ENCODE data around the gene CACNB4.

Gene CACNB4

DNA sequence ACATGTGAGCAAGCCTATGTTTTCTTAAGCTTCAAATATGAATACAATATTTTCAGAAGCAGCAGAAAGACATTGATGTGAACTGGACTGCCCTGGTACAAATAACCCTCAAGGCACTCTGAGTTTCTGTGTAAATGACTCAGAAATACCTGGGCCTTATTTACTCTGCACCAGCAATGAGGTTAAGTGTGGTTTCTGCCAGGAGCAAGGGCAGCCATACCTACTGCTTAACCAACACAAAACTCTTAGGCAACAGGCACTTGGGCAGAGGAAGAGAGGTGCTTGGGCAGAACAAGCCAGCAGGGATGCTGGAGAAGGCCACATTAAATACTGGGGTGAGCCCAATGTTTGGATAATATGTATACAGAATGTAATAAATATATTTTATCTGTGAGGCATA is 241.2 kb downstream of the CACNB4 start:
- H3K4me3 ChIP-seq (ENCODE audit: low read length), result no peak overlapping the region
- no peaks in the 10 kb centered on the region for H3K36me3 ChIP-seq (ENCODE audit: control insufficient read depth, insufficient read depth, low read length)
- H3K4me1 ChIP-seq (ENCODE audit: control insufficient read depth, insufficient read depth, low read length), result no peaks in the 10 kb centered on the region
- H3K27me3 ChIP-seq (ENCODE audit: control insufficient read depth, insufficient read depth, low read length), result no peaks in the 10 kb centered on the region
- no peak overlapping the region for H3K9ac ChIP-seq (ENCODE audit: low read length)
- no peak overlapping the region for H3K27ac ChIP-seq (ENCODE audit: low read depth, low read length)

DNA sequence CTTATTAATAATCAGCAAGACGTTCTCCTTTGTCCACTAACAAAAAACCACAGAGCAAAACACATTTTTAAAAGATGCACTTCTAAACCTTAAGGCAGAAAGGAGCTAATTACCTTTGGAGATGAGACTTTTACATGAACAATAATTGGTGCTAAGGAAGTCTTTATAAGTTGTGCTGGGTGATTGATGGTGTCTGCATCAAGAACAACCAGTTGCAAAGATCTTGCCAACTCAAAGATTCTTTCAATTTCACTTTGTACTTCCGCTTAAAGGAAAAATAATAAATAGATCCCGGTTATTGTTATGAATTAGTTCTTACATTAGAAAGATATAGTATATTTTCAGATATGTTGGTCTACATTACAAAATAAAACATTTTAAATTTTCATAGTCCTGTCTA is 243.7 kb downstream of the CACNB4 start:
- Histone ChIP-seq H3K36me3 (ENCODE audit: control insufficient read depth, insufficient read depth, low read length) (no peaks in the 10 kb centered on the region), H3K27me3 (ENCODE audit: control insufficient read depth, insufficient read depth, low read length) (no peaks in the 10 kb centered on the region), H3K27ac (ENCODE audit: low read depth, low read length) (no peak overlapping the region), H3K4me1 (ENCODE audit: control insufficient read depth, insufficient read depth, low read length) (no peaks in the 10 kb centered on the region), H3K9ac (ENCODE audit: low read length) (no peak overlapping the region), H3K4me3 (ENCODE audit: low read length) (no peak overlapping the region)

GRCh38 chr2:151853070-151853758 is 245.6 kb downstream of the CACNB4 start:
- Histone ChIP-seq H3K36me3 (ENCODE audit: control insufficient read depth, insufficient read depth, low read length) (no peaks in the 10 kb centered on the region), H3K4me3 (ENCODE audit: low read length) (no peak overlapping the region), H3K4me1 (ENCODE audit: control insufficient read depth, insufficient read depth, low read length) (no peaks in the 10 kb centered on the region), H3K27me3 (ENCODE audit: control insufficient read depth, insufficient read depth, low read length) (no peaks in the 10 kb centered on the region), H3K27ac (ENCODE audit: low read depth, low read length) (no peak overlapping the region), H3K9ac (ENCODE audit: low read length) (no peak overlapping the region)

DNA sequence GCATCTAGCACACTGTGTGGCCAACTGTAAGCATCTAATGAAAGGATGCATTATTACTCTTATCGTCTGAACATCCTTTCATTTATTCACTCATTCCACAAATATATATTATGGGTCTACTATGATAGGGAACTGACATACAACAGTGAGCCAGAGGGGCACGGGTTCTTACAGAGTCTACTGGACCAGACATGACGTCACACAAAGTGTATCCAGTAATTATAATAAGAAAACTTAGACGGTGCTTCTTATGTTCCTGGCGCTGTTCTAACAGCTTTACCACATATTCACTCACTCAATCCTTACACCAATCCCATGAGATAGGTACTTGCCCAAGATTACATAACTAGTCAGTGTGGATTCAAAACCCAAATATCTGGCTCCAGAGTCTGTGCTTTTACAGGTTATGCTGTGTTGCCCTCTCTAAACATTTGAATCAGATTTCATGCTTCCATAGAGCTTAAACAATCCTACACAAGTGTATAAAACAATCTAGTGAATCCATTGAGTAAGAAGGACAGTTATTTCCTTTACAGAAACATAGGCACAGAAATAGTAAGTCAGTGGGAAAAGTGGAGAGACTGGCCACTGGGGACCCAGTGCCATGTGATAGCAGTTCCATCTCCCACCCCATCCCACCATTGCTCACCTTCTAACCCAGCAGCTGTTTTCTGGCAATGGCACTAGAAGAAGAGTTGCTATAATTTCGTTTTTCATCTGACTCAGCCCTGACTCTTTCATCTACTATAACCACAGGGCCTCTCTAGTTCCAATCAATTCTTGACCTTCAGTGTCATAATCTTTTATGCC is 246.4 kb downstream of the CACNB4 start:
- H3K4me1 ChIP-seq (ENCODE audit: control insufficient read depth, insufficient read depth, low read length), result no peaks in the 10 kb centered on the region
- no peak overlapping the region for H3K27ac ChIP-seq (ENCODE audit: low read depth, low read length)
- H3K4me3 ChIP-seq (ENCODE audit: low read length), result no peak overlapping the region
- no peaks in the 10 kb centered on the region for H3K27me3 ChIP-seq (ENCODE audit: control insufficient read depth, insufficient read depth, low read length)
- H3K36me3 ChIP-seq (ENCODE audit: control insufficient read depth, insufficient read depth, low read length), result no peaks in the 10 kb centered on the region
- H3K9ac ChIP-seq (ENCODE audit: low read length), result no peak overlapping the region

GRCh38 chr2:151851761-151852160 is 247.1 kb downstream of the CACNB4 start:
- Histone ChIP-seq H3K36me3 (ENCODE audit: control insufficient read depth, insufficient read depth, low read length) (no peaks in the 10 kb centered on the region), H3K9ac (ENCODE audit: low read length) (no peak overlapping the region), H3K27ac (ENCODE audit: low read depth, low read length) (no peak overlapping the region), H3K4me1 (ENCODE audit: control insufficient read depth, insufficient read depth, low read length) (no peaks in the 10 kb centered on the region), H3K27me3 (ENCODE audit: control insufficient read depth, insufficient read depth, low read length) (no peaks in the 10 kb centered on the region), H3K4me3 (ENCODE audit: low read length) (no peak overlapping the region)

GRCh38 chr2:151849413-151850010 is 249.3 kb downstream of the CACNB4 start:
- H3K36me3 ChIP-seq (ENCODE audit: control insufficient read depth, insufficient read depth, low read length), result no peaks in the 10 kb centered on the region
- no peak overlapping the region for H3K9ac ChIP-seq (ENCODE audit: low read length)
- H3K27me3 ChIP-seq (ENCODE audit: control insufficient read depth, insufficient read depth, low read length), result no peaks in the 10 kb centered on the region
- H3K4me1 ChIP-seq (ENCODE audit: control insufficient read depth, insufficient read depth, low read length), result no peaks in the 10 kb centered on the region
- H3K27ac ChIP-seq (ENCODE audit: low read depth, low read length), result no peak overlapping the region
- H3K4me3 ChIP-seq (ENCODE audit: low read length), result no peak overlapping the region

DNA sequence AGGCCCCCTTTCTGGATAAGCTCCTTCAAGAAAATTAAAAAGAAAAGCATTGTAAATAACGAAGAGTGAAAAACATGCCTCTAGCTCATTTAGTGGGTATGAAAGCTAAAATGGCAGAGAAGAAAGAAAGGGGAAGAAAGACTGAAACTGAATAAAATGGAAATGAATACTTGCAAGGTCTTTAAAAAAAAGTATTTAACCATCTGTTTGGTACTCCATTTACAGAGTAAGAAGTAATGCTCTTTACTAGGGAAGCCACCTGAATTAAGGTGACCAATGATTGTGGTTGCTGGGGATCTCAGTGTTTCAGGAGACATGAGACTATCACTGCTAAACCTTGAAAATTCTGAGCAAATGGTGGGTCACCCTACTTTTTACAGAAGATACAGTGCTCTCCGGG is 253.0 kb downstream of the CACNB4 start:
- Histone ChIP-seq H3K4me1 (ENCODE audit: control insufficient read depth, insufficient read depth, low read length) (no peaks in the 10 kb centered on the region), H3K27ac (ENCODE audit: low read depth, low read length) (no peak overlapping the region), H3K27me3 (ENCODE audit: control insufficient read depth, insufficient read depth, low read length) (no peaks in the 10 kb centered on the region), H3K36me3 (ENCODE audit: control insufficient read depth, insufficient read depth, low read length) (no peaks in the 10 kb centered on the region), H3K4me3 (ENCODE audit: low read length) (no peak overlapping the region), H3K9ac (ENCODE audit: low read length) (no peak overlapping the region)

DNA sequence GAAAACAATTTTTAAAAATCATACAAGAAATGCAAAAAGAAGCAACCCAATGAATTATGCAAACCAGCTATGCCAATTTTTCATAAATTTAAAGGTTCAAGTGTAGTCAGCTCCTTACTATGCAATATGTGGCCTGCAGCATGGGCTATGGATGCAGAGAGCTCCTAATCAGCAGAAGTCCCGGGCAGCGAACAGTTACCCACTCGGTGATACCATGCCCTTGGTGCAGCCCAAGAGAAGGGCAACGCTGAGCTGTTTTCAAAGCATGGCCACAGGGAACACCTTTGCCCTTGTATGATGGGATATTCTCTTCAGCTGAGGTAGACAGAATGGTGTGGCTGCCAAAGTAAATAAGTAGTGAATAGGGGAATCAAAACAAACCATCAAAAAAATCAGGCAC is 253.4 kb downstream of the CACNB4 start:
- Histone ChIP-seq H3K36me3 (ENCODE audit: control insufficient read depth, insufficient read depth, low read length) (no peaks in the 10 kb centered on the region), H3K27ac (ENCODE audit: low read depth, low read length) (no peak overlapping the region), H3K9ac (ENCODE audit: low read length) (no peak overlapping the region), H3K27me3 (ENCODE audit: control insufficient read depth, insufficient read depth, low read length) (no peaks in the 10 kb centered on the region), H3K4me1 (ENCODE audit: control insufficient read depth, insufficient read depth, low read length) (no peaks in the 10 kb centered on the region), H3K4me3 (ENCODE audit: low read length) (no peak overlapping the region)

- Histone ChIP-seq H3K27ac (ENCODE audit: low read depth, low read length) (no peak overlapping the region), H3K9ac (ENCODE audit: low read length) (no peak overlapping the region), H3K27me3 (ENCODE audit: control insufficient read depth, insufficient read depth, low read length) (no peaks in the 10 kb centered on the region), H3K4me3 (ENCODE audit: low read length) (no peak overlapping the region), H3K4me1 (ENCODE audit: control insufficient read depth, insufficient read depth, low read length) (no peaks in the 10 kb centered on the region), H3K36me3 (ENCODE audit: control insufficient read depth, insufficient read depth, low read length) (no peaks in the 10 kb centered on the region)
Observed at GRCh38 chr2:151844211-151844896, 254.5 kb downstream of the CACNB4 start.

DNA sequence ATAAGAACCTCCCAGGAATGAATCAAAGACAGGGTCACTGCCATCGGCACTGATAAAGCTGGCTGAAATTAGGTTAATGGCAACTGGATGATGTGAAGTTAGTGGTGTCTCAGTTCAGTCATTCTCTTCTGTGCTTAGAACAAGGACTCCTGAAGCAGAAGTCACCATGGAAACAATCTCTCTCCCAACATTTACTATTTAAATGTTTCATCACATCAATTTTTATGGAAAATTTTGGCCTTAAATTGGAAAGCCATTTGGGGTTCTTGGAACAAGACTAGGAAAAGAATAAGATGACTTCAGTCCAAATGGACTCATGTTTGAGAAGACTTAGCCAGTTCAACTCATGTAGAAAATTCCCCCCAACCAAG is 255.2 kb downstream of the CACNB4 start:
- Histone ChIP-seq H3K4me1 (ENCODE audit: control insufficient read depth, insufficient read depth, low read length) (no peaks in the 10 kb centered on the region), H3K27me3 (ENCODE audit: control insufficient read depth, insufficient read depth, low read length) (no peaks in the 10 kb centered on the region), H3K27ac (ENCODE audit: low read depth, low read length) (no peak overlapping the region), H3K36me3 (ENCODE audit: control insufficient read depth, insufficient read depth, low read length) (no peaks in the 10 kb centered on the region), H3K9ac (ENCODE audit: low read length) (no peak overlapping the region), H3K4me3 (ENCODE audit: low read length) (no peak overlapping the region)

DNA sequence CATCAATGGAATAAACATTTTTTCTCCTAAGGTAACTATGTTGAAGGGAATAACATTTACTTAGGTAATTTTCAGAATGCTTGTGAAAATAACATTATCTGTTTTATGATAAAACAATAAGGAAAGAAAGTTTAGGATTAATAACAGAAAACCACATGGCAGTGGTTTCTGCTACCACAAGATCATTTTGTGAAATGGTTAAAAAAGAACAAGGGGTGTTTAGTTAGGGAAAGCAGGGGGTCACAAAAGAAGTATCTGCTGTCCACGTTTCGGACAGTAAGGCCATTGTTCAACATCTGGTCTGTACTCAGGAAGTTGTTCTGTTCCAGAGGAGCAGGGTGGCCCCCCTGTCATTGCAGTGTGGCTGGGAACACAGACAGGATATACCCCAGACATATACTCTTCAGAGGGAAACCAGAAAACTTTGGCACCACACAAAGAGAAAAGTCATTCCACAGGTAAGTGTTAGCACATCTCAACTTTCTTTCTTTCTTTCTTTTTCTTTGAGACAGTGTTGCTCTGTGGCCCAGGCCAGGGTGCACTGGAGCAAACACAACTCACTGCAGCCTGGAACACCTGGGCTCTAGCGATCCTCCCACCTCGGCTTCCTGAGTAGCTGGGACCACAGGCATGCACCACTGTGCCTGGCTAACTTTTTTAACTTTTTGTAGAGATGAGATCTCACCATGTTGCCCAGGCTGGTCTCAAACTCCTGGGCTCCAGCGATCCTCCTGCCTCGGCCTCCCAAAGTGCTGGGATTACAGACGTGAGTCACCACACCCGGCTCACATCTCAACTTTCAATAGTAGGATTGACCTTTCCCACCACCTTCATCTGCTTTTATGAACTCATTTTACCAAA is 255.8 kb downstream of the CACNB4 start:
- Histone ChIP-seq H3K36me3 (ENCODE audit: control insufficient read depth, insufficient read depth, low read length) (no peaks in the 10 kb centered on the region), H3K9ac (ENCODE audit: low read length) (no peak overlapping the region), H3K27me3 (ENCODE audit: control insufficient read depth, insufficient read depth, low read length) (no peaks in the 10 kb centered on the region), H3K27ac (ENCODE audit: low read depth, low read length) (no peak overlapping the region), H3K4me1 (ENCODE audit: control insufficient read depth, insufficient read depth, low read length) (no peaks in the 10 kb centered on the region), H3K4me3 (ENCODE audit: low read length) (no peak overlapping the region)

DNA sequence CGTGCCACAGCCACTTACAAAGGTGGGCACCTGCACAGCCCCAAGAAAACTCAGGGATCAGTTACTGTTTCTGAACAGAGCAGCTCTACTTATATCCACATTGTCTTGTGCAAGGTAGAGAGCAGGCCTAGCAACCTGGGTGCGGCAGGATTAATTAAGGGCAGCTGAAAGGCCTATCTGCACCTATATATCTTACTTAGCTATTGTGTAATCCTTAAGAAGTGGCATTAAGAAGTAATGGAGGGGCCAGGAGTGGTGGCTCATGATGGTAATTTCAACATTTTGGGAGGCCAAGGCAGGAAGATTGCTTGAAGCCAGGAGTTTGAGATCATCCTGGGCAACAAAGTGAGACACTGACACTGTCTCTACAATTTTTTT is 257.8 kb downstream of the CACNB4 start:
- H3K27ac ChIP-seq (ENCODE audit: low read depth, low read length), result no peak overlapping the region
- H3K9ac ChIP-seq (ENCODE audit: low read length), result no peak overlapping the region

More for the DNA sequence above, 257.8 kb downstream of the CACNB4 start:
- Histone ChIP-seq H3K4me3 (ENCODE audit: low read length) (no peak overlapping the region), H3K27me3 (ENCODE audit: control insufficient read depth, insufficient read depth, low read length) (no peaks in the 10 kb centered on the region), H3K36me3 (ENCODE audit: control insufficient read depth, insufficient read depth, low read length) (no peaks in the 10 kb centered on the region), H3K4me1 (ENCODE audit: control insufficient read depth, insufficient read depth, low read length) (no peaks in the 10 kb centered on the region)

Data from rectal smooth muscle tissue (tissue), 1 donor.